ENCODE data around the gene PTPRD. TPM values are rescaled to one million over a fixed set of nuclear protein-coding genes. Genes with fewer than 3 reads are reported as not detected.

Gene PTPRD
- total RNA-seq, 2 donors from 2014 or later, result 19.6 to 101 TPM

- TF ChIP-seq CTCF (IDR thresholded peaks at IDR 0.05), result no peak
- ATAC-seq (ENCODE audit: insufficient number of reproducible peaks, low FRiP score, low read depth) (no peak), DNase-seq (ENCODE audit: low spot score) (no peak)
- no peak overlapping the region for H3K4me3 ChIP-seq
- H3K9me3 ChIP-seq, result no peaks in the 10 kb centered on the region
- no peaks in the 10 kb centered on the region for H3K4me1 ChIP-seq (ENCODE audit: control insufficient read depth in 1 of 2, low read depth in 2 of 2)
- H3K36me3 ChIP-seq, result no peaks in the 10 kb centered on the region
- no peaks in the 10 kb centered on the region for H3K27me3 ChIP-seq (replicated peaks; ENCODE audit: insufficient read depth)
- no peak overlapping the region for H3K27ac ChIP-seq
Observed at GRCh38 chr9:8331507-8332330, 2281.1 kb downstream of the PTPRD start.

GRCh38 chr9:8329561-8330283, 2283.1 kb downstream of the PTPRD start:
- Histone ChIP-seq H3K27me3 (replicated peaks; ENCODE audit: insufficient read depth) (no peaks in the 10 kb centered on the region), H3K9me3 (no peaks in the 10 kb centered on the region), H3K4me3 (no peak overlapping the region), H3K4me1 (ENCODE audit: control insufficient read depth in 1 of 2, low read depth in 2 of 2) (no peaks in the 10 kb centered on the region), H3K36me3 (no peaks in the 10 kb centered on the region), H3K27ac (no peak overlapping the region)
- DNase-seq (ENCODE audit: low spot score), result no peak
- no peak for ATAC-seq (ENCODE audit: insufficient number of reproducible peaks, low FRiP score, low read depth)
- no peak for TF ChIP-seq CTCF (IDR thresholded peaks at IDR 0.05)

GRCh38 chr9:8315211-8315610, 2297.6 kb downstream of the PTPRD start:
- Histone ChIP-seq H3K9me3 (no peaks in the 10 kb centered on the region), H3K27ac (no peak overlapping the region), H3K4me3 (no peak overlapping the region), H3K4me1 (ENCODE audit: control insufficient read depth in 1 of 2, low read depth in 2 of 2) (peaks cover 0 to 11% of the 10 kb centered on the region in 2 donors), H3K27me3 (replicated peaks; ENCODE audit: insufficient read depth) (no peaks in the 10 kb centered on the region), H3K36me3 (no peaks in the 10 kb centered on the region)
- TF ChIP-seq CTCF (IDR thresholded peaks at IDR 0.05), result no peak
- no peak for ATAC-seq (ENCODE audit: insufficient number of reproducible peaks, low FRiP score, low read depth)
- DNase-seq (ENCODE audit: low spot score), result no peak

GRCh38 chr9:8309258-8309657, 2303.5 kb downstream of the PTPRD start:
- no peak for TF ChIP-seq CTCF (IDR thresholded peaks at IDR 0.05)
- Histone ChIP-seq H3K27ac (no peak overlapping the region), H3K9me3 (no peaks in the 10 kb centered on the region), H3K4me3 (no peak overlapping the region), H3K36me3 (no peaks in the 10 kb centered on the region), H3K27me3 (replicated peaks; ENCODE audit: insufficient read depth) (no peaks in the 10 kb centered on the region), H3K4me1 (ENCODE audit: control insufficient read depth in 1 of 2, low read depth in 2 of 2) (no peaks in the 10 kb centered on the region)
- no peak for ATAC-seq (ENCODE audit: insufficient number of reproducible peaks, low FRiP score, low read depth)
- no peak for DNase-seq (ENCODE audit: low spot score)

GRCh38 chr9:8304720-8305119, 2308.1 kb downstream of the PTPRD start:
- Histone ChIP-seq H3K4me3 (no peak overlapping the region), H3K36me3 (no peaks in the 10 kb centered on the region), H3K9me3 (peaks cover 5% of the 10 kb centered on the region), H3K27me3 (replicated peaks; ENCODE audit: insufficient read depth) (no peaks in the 10 kb centered on the region), H3K4me1 (ENCODE audit: control insufficient read depth in 1 of 2, low read depth in 2 of 2) (no peaks in the 10 kb centered on the region), H3K27ac (no peak overlapping the region)
- DNase-seq (ENCODE audit: low spot score) (no peak), ATAC-seq (ENCODE audit: insufficient number of reproducible peaks, low FRiP score, low read depth) (no peak)
- no peak for TF ChIP-seq CTCF (IDR thresholded peaks at IDR 0.05)
